ENCODE data around the gene RAD51B.

Gene RAD51B

DNA sequence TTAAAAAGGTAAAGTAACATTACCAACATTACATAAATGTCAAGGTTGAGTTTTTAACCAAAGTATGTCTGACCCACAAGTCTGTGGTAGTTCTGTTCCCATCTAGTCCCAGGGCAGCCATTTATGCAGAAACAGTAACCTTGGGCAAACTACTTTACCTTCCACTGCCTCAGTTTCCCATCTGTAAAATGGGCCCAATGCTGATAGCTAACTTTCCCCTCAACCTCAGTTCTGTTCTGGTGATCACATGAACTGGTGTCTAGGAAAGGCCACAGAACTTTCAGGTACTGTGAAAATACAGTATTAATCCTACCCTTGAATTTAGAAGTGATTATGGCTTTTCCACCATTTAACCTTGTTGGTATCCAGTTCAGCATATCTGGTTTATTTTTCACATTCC, 859.7 kb downstream of the RAD51B start:
- Histone ChIP-seq H3K4me3 (no peak overlapping the region), H3K27ac (peak overlapping the region in 7 of 21 experiments; percentile 2 to 92 (median 72))

DNA sequence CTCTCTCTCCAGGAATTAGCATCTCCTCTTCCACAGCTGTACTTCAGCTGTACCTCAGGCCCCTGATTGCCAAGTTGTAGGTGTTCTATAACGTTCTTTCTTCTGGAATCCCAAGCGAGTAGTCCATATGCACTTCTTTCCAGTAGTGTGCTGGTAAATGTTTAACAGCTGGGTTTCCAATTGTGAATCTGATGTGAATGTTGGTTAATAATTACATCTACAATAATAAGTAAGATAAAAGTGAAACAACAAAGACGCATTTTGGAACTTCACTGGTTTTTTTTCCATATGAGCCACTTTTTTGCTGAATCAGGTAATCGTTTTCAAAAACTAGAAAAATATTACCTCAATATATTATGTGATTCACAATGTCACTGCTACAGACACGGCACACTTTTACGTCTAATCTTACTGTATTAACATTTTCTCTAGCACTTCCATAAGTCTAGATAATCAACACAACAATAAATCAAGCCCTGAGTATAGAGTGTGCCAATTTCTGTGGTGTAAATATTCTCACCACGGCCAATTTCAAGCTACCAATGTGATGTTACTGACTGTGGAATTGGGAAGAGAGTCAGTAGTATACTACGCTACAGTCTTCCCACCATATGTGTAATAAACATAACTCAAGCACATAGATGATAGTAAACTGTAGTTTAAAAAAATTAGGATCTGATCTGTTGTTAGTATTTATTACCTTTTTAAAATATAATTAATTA, 860.3 kb downstream of the RAD51B start:
- H3K4me3 ChIP-seq, result no peak overlapping the region
- H3K27ac ChIP-seq, result peak overlapping the region in 14 of 21 experiments; percentile 2 to 92 (median 80)

DNA sequence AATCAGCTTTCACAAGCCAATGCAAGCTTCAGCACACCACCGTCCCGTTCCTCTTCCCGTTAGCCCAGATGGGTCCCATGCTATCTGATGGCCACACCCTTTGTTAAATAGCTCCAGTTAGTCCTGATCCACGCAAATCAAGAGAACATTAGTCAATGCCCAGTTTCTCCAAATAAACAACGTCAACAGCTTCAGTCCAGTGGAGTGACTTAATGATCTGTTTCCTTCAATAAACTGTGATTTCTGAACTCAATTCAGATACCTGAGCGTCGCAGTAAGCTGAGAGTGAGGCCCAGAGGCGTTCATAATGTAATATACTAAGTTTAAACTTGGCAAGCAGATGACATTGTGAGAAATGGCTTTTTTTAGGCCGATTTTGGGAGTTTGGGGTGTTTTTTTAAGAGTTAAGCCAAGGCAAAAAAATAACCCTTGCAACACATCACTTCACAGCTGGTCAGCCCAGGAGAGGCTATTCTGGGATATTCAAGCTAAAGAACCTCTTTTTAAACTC, 861.0 kb downstream of the RAD51B start:
- peak overlapping the region in 20 of 21 experiments; percentile 35 to 96 (median 82) for H3K27ac ChIP-seq
- H3K4me3 ChIP-seq, result no peak overlapping the region

DNA sequence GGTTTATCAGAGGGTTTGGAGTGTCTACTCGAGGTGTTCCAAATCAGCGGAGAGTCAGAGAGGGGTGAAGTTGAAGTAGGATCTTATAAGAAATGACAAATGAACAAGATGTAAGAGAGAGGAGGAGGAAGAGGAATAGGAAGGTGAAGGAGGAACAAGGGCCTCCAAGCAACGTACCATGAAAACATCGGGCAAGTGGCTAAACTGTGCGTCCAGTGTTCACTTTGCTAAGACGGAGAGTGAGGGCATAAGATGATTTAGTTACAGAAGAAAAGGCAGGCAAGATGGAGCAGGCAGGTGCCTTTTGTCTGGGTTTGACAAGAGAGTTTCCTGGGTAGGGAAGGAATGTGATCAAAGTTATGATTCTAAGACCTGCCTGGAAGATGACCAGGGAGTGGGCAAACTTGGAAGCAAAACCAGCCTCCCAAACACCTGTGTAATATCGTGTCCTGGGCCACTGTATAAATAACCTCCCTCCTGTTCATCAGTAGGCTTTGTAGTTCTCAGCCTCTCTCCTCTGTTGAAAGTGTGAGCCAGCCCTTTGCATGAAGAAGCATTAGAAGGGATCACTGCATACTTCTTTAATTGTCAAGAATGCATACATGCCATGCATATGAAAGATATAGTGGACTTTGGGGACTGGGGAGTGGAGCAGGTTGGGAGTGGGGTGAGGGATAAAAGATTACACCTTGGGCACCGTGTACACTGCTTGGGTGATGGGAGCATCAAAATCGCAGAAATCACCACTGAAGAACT, 861.9 kb downstream of the RAD51B start:
- peak overlapping the region in 20 of 21 experiments; percentile 35 to 96 (median 82) for H3K27ac ChIP-seq

DNA sequence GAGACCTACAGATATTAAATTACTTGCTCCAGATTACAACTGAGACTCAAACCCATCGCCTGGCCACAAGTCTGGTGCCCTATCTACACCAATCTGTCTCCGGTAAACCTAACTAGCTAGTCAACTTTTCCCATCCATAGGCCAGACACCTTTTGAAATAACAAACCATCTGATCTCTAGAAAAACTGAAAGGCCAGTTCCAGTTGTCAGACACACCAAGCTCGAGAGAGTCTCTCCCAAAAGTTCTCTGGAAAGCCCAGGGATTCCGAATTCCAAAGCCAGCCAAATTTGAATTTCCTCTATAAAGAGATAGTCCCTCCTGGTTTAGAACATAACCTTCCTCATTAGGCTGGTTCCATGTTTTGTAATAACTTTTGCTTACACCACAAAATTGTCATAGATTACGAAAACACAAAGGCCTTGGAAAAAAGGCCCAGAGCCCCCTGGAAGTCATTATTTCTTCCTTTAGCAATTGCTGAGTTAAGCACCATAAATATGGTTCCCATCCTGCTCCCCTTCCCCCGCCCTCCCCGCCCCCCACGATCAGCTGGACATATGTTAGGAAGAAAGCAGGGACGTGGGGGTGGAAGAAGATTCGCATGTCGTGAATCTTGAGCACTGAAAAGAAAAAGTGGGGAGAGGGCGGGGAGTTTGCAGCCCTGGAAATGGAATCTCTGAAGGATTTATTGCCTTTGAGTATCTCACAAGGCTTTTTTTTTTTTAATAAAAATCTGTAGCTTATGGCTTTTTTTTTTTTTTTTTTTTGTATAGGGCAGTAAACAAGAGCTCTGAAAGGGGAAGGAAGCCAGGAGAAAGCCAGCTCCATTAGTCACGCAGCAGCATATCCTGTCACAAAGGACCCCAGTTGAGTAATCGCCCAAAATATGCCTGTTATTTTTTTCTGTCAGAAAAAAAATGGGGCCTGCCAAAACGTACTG, 862.9 kb downstream of the RAD51B start:
- Histone ChIP-seq H3K4me3 (no peak overlapping the region), H3K27ac (peak overlapping the region in 20 of 21 experiments; percentile 57 to 96 (median 82))

More for the DNA sequence above, 861.9 kb downstream of the RAD51B start:
- H3K4me3 ChIP-seq, result no peak overlapping the region

DNA sequence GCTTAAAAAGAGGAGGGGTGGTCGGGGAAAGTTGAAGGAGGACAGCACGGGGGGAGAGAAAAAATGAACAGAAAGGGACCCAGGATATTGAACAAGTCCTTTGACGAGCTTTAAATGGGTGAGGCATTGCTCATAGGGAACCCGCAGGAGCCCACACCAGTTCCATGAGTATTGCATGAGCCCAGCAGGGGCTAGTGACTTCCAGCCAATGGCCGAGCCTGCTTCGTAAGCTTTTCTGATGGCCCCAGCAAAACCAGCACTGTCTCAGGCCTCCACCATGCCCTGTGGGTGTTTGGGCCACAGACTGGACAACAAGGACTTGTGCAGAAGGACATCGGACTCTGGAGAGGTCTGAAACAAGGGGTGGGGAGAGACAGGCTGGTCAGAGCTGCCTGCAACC, 863.7 kb downstream of the RAD51B start:
- Histone ChIP-seq H3K27ac (peak overlapping the region; percentile 7 to 96 (median 82)), H3K4me3 (no peak overlapping the region)

DNA sequence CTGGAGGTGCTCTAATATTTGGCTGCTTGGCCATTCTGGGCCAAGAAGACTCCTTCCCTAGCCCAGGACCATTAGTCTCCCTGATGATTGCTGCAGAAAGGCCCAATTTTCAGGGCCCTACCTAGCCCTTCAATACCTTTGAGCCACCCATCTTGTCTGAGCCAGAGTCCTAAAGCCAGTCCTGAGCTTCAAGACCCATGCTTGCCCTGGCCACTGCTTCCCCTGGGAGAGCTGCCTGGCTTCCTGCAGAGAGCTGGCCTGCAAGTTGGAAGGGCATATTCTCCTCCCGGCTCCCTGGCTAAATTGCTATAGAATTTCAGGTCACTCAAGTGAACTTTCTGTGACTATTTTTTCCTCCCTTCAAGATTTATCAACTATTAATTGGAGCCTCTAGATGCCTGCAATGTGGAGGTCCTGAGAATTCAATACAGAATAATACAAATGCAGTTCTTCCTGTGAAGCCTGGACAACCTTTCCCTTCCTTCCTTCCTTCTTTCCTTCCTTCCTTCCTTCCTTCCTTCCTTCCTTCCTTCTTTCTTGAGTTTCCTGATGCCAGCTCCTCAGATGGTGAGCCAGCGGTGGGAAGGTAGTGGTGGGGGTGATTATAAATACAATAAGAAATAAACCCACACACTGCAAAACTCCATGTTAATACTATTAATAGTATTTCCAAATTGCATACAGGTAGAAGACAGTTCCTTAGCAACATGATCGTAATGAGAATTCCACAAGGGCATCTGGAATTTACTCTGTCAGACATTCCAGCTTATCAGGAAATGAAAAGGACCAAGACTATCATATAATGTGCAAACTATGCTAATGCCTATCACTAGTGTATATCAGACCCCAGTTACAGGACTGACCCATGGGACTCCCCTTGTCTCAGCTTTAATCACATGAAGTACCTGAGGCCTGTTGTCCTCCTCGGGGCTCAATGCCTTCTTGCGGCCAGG, 865.2 kb downstream of the RAD51B start:
- Histone ChIP-seq H3K4me3 (no peak overlapping the region), H3K27ac (peak overlapping the region in 20 of 21 experiments; percentile 70 to 96 (median 81))

DNA sequence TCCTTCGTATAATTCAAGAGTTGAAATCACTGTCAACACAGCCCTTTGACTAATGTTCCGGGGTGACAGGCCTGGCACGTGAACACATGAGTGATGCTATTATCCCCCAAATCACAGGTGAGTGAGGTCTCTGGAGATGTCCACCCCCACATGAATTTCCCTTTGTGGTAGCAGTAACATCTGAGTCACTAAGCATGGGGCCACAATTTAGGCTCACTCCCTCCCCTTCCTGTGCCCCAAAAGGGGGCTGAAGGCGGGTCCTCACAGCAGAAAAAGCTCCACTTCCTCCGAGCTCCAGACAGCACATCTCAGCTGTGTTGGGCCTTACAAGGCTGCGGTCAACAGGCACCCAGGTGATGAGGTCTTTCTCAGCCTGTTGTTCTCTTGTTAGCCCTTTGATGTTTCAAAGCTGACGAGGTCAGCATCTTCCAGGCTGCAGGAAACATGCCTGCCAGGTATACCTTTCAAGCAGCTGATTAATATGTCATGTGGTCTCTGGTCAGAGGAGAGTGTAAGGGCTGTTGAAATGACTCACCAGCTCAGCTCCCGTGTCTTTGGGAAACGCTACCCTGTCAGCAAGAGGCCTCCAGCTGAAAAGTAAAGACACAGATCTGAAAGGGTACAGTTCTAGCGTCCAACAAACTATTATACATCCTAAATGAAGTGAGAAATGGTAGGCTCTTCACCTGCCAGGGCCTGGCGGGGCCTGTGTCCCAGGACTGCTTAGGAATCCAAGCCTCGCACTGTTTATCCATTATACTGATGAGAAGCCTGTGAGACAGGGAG, 866.0 kb downstream of the RAD51B start:
- H3K4me3 ChIP-seq, result no peak overlapping the region
- peak overlapping the region in 17 of 21 experiments; percentile 5 to 96 (median 70) for H3K27ac ChIP-seq

DNA sequence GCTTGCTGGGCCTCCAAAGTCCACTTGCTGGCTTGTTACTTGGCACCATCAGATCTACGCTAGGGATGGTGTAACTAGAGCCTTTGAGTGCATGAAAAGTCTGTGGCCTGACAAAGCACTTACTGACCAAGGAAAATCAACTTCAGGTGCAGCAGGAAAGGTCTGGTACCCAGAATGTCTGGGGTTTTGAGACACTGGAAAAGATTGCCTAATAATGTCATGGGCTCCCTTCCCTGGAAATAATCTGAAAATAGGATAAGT, 866.6 kb downstream of the RAD51B start:
- Histone ChIP-seq H3K4me3 (no peak overlapping the region), H3K27ac (peak overlapping the region in 14 of 21 experiments; percentile 5 to 96 (median 74))

DNA sequence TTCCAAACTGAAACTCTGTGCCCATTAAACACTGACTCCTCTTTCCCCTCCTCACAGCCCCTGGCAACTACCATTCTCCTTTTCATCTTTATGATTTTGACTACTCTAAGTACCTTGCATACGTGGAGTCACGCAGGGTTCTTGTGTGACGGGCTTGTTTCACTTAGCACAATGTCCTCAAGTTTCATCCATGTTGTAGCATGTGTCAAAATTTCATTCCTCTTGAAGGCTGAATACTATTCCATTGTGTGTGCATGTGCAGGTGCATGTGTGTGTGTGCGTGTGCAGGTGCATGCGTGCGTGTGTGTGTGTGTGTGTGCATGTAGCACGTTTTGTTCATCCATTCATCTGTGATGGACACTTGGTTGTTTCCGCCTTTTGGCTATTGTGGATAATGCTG, 867.1 kb downstream of the RAD51B start:
- Histone ChIP-seq H3K27ac (peak overlapping the region in 4 of 21 experiments; percentile 12 to 96 (median 66)), H3K4me3 (no peak overlapping the region)

DNA sequence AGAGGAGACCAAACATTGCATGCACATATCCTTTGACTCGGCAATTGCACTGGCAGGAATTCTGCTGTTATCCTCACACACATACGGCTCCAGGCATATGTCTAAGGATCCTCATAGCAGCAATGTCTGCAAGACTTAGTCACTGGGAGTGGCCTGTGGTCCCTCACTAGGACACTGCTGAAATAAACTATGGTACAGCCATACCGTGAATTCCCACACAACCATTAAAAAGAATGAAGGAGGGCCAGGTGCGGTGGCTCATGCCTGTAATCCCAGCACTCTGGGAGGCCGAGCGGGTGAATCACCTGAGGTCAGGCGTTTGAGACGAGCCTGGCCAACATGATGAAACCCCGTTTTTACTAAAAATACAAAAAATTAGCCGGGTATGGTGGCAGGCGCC, 868.2 kb downstream of the RAD51B start:
- peak overlapping the region in 7 of 21 experiments; percentile 2 to 69 (median 12) for H3K27ac ChIP-seq
- H3K4me3 ChIP-seq, result no peak overlapping the region

DNA sequence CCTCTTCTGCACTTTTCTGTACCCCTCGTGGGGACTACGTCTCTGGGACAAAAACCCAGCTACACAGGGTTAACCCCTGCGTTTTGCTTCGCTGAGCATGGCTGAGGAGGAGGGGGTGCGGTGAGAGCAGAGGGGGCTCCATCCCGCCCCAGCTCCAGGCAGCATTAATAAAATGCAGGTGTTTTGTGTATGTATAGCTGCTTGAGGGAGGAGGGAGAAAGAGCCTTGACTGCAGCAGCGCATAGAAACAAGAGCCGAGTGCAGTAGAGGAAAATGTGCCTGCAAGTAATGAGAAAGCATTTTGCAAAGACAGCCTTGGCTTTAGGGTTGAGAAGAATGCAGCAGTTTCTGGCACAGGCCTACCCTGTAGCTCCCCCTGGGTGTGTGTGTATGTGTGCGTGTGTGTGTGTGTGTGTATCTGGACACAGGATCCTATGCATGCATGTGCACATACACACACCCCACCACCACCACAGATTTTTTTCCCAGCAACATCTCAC, 869.3 kb downstream of the RAD51B start:
- no peak overlapping the region for H3K4me3 ChIP-seq

DNA sequence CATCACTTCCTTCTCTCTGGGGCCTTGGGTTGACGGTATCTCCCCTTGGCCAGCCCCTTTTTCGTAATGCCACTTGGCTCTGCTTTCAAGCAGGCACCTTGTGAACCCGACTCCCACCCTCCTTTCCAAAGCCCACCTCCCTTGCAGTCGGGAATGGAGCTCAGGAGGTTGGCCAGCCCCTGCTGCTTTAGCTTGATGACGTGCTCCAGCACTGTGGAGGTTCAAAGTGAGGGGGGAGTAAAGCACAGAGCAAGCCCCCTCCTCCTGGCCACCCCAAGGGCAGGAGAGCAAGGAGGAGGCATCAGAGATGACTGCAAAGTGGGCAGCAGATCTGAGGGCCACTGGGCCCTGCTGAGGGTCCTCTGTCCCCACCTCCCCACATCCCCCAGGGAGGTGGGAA, 869.9 kb downstream of the RAD51B start:
- Histone ChIP-seq H3K4me3 (no peak overlapping the region), H3K27ac (peak overlapping the region in 13 of 21 experiments; percentile 1 to 82 (median 47))

More for the DNA sequence above, 869.3 kb downstream of the RAD51B start:
- H3K27ac ChIP-seq, result peak overlapping the region in 12 of 21 experiments; percentile 3 to 82 (median 34)

DNA sequence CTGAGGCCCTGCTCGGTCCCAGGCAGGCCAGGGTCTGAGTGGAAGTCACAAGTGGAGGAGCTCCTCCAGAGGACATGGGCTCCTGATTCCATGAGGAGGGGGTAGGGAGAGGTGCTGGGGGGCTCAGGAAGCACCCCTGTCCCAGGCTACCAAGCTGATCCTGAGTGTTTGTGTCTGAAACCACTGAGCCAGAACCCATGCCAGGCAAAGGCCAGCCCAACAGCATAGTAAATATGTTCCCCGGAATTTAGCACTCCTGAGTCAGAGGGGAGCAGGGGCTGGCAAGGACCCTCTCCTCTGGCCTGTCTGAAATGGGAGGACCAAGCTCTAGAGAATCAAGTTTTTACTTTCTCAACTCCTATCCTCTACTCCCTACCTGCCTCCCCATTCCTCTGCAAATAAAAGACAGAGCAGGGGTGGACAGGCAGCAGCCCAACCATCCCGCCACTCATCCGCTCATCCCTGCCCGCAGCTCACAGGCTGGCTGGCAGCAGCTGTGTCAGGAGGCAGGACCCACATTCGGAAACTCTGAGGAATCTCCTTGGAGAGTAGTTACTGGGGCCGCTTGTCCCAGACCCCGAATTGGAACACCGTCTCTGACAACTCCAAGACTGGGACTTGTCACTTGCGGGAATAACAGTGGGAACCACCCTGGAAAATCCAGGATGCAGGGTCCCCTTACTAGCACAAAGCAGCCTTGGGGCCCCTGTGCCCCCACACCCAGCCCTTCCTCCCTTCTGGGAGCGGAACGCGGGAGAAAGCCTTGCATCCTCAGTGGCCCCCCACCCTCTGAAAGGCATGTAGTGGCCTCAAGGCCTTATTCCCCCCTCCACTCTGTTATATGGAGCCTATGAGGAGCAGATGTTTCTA, 870.7 kb downstream of the RAD51B start:
- no peak overlapping the region for H3K4me3 ChIP-seq
- peak overlapping the region in 12 of 21 experiments; percentile 1 to 88 (median 42) for H3K27ac ChIP-seq

DNA sequence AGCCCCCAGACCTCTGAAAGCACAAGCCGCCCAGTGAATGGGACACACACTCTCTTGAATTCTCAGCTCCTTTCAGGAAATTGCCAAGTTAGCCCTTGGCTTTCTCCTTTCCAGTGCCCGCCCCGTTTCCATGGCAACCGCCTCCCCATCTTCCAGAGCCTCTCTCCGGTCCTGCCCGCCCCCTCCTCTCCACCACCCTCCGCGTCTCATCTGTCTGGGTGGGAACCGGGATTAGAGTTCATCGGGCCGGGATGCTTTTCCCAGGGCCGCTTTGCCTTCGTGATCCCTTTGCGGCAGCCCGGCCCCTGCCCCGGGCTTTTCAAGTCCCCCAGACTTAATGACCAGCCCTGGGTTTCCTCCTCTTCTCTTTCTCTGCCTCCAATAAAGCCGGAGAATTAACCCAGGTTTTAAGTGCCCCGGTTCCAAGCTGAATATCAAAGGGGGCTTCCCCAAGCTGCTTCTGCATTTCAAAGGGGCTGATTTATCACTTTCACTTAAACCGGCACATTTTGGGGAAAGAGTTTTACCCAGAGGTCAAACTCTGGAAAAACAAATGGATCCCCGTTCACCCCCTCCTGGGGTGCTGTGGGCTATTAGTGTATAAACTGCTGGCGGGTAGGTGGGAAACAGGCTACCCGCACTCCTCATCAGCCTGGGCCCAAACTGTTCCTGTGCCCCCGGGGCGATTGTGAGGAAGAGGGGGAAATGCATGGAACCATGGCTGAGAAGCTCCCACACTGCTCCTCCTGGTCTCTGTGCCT, 871.6 kb downstream of the RAD51B start:
- peak overlapping the region in 10 of 21 experiments; percentile 7 to 88 (median 63) for H3K27ac ChIP-seq
- H3K4me3 ChIP-seq, result no peak overlapping the region

DNA sequence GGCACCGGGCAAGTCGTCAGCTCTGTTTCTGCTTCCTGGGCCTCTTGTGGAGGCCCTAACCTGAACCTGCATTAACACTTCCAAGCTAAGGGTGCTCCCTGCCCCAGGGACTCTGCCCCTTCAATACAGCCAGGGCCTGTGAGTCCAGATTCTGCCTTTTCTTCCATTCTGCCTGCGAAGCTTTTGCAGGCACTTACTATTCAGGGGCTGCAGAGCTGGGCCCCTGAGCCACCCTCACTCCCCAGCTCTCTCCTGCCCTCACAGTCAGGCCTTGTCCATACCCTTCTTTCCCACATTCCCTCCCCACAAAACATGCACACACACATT, 872.2 kb downstream of the RAD51B start:
- Histone ChIP-seq H3K27ac (peak overlapping the region in 9 of 21 experiments; percentile 7 to 88 (median 63)), H3K4me3 (no peak overlapping the region)

Measured in skin epidermis (tissue), 12 donors.